DOHH2 (cell line): ENCODE results near the gene XRCC3.

Experiments
- CTCF ChIP-seq: fragments of 200-600 bp; sonication (generic); IDR thresholded peaks from one replicate; pipeline ENCODE4 v1.5.1; 2014; ENCODE audit warnings: antibody characterized with exemption, mild to moderate bottlenecking, low read depth, low read length; ENCODE audit not compliant: poor library complexity, severe bottlenecking
- EZH2phosphoT487 ChIP-seq: fragments of 200-600 bp; sonication (generic); IDR thresholded peaks from 2 replicates; pipeline ENCODE4 v1.6.1; 2017; ENCODE audit warnings: borderline replicate concordance, mild to moderate bottlenecking, antibody characterized with exemption, low read length, moderate library complexity, mixed read lengths

GRCh38 chr14:103762541-103762940, 47.3 kb upstream of the XRCC3 start:
- TF ChIP-seq CTCF (no peak), EZH2phosphoT487 (no peak)
